Measurements from ENCODE around the gene OXCT2.

- TF ChIP-seq POLR2A (IDR thresholded peaks at IDR 0.05) (no peak), CTCF (IDR thresholded peaks at IDR 0.05) (no peak), EP300 (IDR thresholded peaks at IDR 0.05) (no peak), POLR2AphosphoS5 (IDR thresholded peaks at IDR 0.05) (no peak)
Observed at GRCh38 chr1:39789571-39790110, 18.5 kb upstream of the OXCT2 start.
